HG02870 (cell line): ENCODE measurements around the gene GJA1.

Experiments
- ATAC-seq: cut with Tn5 transposase; IDR thresholded peaks from one replicate; pipeline ENCODE4 v1.9.1; 2021; ENCODE audit warnings: mild to moderate bottlenecking, moderate library complexity; ENCODE audit not compliant: unreplicated experiment

GJA1 gene

DNA sequence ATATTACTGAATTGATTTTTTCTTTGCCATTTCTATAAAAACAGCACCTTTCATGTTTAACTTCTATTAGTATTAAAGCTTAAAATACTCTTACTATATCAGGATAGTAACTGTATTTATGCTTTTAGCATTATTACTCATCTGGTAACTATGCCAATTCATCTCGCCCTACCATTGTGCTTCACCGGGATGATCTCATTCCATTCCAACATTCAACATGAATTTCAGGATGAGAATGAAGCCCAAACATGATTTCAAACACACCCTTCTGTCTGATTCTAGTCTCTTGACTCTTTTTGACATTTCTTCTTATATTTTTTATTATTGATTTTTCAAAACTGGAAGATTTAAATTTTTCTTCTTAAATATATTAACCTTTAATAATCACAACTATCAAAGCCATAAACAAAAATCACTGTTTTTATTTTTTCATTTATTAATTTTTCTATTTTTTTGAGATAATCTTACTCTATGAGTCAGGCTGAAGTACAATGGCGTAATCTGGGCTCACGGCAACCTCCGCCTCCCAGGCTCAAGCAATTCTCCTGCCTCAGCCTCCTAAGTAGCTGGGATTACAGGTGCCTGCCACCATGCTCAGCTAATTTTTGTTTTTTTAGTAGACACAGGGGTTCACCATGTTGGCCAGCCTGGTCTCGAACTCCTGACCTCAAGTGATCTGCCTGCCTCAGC is 46.7 kb downstream of the GJA1 start:
- ATAC-seq = no peak

DNA sequence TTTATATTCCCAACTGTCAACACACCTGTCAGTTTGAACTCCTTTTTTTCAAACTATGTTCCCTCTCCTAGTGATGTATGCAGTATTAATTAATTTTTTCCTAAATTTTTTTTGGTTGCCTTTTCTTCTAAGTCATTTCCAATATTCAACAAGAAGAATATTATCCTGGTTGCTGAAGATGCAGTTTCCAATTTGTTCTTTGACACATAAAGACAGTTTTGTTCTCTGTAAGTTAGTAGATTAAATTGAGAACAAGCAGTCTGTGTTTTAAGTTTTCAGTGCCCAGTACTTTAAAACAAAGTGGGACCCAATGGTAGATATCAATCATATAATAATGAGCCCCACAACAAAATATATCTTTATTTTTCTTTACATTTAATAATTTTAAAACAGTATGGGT is 47.3 kb downstream of the GJA1 start:
- no peak for ATAC-seq

DNA sequence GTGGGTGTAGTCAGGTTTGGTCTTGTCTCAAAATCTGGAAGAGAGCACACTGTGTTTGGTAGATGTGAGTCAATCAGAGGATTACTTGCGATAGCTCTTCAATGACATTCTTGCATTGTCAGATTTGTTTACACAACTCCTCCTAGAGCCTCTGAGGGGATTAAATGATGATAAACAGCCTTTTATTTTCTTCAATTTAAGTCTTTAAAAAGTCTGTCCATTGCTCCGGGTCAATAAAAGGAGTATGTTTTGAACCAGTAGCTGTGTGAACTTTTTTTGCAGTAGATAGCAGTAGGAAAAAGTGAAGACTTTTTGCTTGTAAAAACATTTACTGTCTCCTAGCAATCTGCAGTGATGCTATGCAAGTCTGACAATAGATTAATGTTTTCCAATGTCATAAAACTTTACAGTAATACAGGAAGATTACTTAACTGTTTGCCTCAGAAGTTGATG is 49.9 kb downstream of the GJA1 start:
- no peak for ATAC-seq

DNA sequence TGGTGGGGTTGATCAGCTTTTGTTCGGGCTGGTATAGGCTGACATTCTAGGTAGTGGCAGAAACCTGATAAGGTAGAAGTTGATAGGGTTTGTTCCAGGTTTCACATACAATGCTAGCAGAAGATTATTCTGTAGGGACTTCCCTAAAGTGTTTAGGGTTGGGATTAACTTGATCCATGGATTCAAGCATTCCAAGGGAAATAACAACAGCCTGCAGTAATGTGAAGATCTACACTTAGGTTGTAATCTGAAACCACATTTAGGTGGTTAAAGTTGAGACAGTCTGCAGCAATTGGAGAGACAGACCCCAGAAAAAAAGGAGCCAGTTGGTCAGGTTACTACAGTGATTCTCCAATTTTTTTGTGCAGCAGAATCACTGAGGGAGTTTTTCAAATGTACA is 56.1 kb downstream of the GJA1 start:
- ATAC-seq = no peak

DNA sequence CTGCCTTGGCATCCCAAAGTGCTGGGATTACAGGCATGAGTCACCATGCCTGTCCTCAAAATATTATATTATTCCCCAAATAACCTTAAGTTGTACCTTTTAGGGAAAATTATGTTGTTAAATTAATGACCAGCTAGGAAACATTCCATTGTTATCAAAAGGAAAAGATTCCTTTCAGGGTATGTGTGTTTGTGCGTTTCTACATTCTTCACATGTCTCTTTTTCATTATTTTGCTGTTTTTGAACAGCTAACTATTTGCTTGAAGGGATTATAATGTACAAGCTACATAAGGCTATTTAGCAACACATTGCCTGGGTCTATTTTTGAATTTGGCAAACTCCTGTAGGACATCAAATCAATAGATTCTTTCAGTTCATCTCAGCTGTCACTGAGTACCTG is 57.1 kb downstream of the GJA1 start:
- ATAC-seq = no peak

DNA sequence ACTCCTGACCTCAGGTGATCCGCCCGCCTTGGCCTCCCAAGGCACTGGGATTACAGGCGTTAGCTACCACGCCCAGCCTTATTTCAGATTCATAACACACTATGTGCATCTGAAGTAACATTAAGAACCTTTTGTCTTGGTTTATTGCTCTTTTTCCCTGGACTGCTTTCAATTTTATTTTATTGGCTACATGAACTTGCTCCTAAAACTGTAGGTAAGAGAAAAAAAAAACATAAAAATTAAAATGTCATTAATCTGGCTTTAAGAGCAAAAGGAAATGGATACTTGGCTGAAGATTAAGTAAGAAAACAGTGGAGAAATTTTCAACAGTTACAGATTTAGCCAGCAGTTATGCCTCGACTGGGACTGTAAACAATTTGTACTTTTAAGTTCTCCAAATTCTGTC is 62.5 kb downstream of the GJA1 start:
- ATAC-seq = no peak

DNA sequence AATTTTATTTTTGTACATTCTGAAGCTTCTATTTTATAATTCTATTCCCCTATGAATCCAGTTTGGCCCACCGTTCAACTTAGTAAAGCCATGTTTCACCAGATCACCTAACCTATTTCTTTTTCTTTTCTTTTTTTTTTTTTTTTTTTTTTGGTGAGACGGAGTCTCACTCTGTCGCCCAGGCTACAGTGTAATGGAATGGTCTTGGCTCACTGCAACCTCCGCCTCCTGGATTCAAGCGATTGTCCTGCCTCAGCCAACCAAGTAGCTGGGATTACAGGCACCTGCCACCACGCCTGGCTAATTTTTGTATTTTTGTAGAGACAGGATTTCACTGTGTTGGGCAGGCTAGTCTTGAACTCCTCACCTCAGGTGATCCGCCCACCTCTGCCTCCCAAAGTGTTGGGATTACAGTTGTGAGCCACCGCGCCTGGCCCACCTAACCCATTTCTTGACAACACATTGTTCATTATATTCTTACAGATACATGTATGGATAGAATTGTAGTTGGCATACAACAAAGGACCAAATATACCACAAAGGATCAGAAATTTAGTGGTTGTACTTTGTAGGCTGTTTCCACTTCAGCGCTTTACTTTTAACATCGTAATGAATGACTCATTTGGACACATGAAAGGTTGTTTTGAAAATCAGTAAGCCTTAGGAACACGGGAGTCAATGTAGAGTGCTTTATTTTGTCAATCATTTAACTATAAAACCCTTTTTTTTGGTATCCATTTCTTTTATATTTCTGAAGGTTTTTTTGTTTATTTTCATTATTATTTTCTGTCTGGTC is 63.2 kb downstream of the GJA1 start:
- ATAC-seq = no peak
